HFF-Myc (cell line): Measurements from ENCODE around the gene HOXA3.
A peak's percentile ranks its signal among the peaks of the same experiment; 100 is the strongest.

Source experiments
- DNase-seq: peaks from one replicate; pipeline ENCODE4 v3.0.0-alpha.2; 2011; ENCODE audit warnings: low read depth; ENCODE audit errors: extremely low read depth
- H3K4me3 ChIP-seq: replicated peaks from 2 replicates; pipeline ENCODE4 v1.5.1; 2011; ENCODE audit warnings: low read depth, mild to moderate bottlenecking, control low read depth, low read length
- TF ChIP-seq, protein P1 (sequence below): IDR thresholded peaks from 2 replicates; pipeline ENCODE4 v1.5.1; 2012; ENCODE audit warnings: mild to moderate bottlenecking, low read depth, low read length, control low read depth; ENCODE audit errors: missing control alignments

HOXA3 gene

DNA sequence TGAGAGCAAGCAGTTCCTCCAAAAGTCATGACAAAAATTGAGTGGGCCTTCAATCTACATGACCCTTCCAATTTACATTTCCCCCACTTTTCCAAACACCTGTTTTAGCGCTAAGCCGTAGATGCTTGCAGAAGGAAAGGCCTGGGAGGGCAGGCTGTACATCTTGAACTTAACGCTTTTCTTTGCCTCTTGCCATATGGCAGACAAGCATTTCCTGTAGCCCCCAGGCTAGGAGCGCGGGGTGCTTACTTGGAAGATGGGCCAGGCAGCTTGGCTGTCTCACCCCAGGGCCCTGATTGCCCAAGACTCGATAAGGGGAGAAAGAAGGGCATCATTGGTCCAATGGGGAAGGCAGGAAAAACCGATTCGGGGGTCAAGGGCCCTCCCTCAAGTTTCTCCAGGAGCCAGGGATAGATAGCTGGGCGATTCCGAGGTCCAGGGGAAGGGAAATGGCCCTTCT is 20.0 kb upstream of the HOXA3 start:
- TF ChIP-seq, protein P1, sequence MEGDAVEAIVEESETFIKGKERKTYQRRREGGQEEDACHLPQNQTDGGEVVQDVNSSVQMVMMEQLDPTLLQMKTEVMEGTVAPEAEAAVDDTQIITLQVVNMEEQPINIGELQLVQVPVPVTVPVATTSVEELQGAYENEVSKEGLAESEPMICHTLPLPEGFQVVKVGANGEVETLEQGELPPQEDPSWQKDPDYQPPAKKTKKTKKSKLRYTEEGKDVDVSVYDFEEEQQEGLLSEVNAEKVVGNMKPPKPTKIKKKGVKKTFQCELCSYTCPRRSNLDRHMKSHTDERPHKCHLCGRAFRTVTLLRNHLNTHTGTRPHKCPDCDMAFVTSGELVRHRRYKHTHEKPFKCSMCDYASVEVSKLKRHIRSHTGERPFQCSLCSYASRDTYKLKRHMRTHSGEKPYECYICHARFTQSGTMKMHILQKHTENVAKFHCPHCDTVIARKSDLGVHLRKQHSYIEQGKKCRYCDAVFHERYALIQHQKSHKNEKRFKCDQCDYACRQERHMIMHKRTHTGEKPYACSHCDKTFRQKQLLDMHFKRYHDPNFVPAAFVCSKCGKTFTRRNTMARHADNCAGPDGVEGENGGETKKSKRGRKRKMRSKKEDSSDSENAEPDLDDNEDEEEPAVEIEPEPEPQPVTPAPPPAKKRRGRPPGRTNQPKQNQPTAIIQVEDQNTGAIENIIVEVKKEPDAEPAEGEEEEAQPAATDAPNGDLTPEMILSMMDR: no peak
- H3K4me3 ChIP-seq: peak overlapping the region; percentile 83
- DNase-seq: no peak

DNA sequence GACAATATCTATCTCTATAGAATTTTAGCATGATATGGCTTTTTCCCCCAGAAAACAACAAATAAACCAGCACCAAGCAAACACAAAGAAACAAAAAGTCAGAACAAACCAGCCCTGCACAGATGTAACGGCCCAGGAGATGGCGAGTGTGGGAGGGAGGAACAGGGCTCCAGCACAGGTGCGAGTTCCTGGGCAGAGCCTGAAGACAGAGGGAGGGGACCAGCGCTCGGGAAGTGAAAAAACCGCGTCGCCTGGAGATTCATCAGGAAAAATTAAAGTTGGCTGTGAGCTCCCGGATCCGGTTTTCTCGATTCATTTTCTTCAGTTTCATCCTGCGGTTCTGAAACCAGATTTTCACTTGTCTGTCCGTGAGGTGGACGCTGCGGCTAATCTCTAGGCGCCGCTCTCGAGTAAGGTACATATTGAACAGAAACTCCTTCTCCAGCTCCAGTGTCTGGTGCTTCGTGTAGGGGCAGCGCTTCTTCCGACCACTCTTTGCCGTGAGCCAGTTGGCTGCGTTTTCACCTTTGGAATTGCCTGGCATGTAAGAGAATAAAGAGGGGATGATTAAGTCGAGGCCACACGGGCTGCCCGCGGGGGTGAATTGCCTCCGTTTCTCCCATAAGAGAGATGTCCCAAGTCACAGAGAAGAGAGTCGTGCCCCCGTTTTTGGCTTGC is 19.4 kb upstream of the HOXA3 start:
- TF ChIP-seq, protein P1: no peak
- H3K4me3 ChIP-seq: peak overlapping the region; percentile 83
- DNase-seq: no peak

DNA sequence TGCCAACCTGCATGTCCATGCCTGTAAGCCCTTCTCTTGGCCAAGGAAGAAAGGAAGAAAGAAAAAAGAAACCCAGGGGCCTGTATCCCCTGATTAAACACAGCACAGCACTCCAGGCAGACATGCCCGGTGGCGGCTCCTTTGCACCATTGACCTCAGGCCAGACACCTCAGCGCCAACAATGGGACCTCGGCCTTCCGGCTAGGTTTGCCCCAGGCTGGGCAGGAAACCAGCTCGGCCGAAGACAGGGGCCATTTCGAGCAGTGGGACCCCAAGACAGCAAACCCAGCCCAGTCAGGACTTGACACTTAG is 18.9 kb upstream of the HOXA3 start:
- TF ChIP-seq, protein P1: no peak
- peak overlapping the region; percentile 83 for H3K4me3 ChIP-seq
- no peak for DNase-seq

DNA sequence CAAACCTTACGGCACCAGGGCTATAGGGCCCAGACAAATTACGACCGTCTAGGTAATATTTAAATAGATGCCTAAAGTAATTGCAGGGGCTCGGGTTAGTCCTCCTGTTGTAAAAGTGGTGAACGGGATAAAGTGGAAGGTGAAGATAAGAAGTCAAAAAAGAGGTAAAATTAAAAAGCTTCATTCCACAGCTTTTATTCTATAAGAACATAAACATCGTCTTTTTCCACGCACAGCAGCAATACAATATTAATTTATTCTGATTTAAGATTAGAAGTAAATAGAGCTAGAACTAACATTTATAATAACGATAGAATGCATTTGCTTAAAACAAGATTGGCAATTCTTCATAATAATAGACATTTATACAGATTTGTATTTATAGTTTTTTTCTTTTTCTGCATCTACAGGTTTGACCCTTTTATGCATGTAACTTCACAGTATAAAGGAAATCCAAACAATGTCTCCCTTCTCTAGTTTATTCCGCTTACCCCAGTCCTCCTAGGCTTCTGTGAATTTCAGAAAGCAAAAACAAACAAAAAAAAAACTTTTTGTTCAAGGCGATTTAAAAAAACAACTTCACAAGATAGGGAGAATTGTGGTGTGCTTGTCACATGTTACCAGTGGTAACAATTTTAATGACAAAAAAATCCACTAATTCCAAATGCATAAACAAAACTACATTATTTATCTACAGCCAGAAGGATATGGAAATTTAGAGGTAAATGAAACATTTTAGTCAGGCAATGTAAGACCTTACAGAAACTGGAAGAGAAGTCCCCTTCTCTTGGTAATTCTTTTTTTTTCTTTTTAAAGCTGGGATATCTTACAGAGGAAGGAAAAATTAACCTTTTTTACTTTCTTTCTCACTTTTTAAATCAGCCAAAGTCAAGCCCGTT is 18.3 kb upstream of the HOXA3 start:
- DNase-seq: no peak
- peak overlapping the region; percentile 83 for H3K4me3 ChIP-seq
- TF ChIP-seq, protein P1: no peak

DNA sequence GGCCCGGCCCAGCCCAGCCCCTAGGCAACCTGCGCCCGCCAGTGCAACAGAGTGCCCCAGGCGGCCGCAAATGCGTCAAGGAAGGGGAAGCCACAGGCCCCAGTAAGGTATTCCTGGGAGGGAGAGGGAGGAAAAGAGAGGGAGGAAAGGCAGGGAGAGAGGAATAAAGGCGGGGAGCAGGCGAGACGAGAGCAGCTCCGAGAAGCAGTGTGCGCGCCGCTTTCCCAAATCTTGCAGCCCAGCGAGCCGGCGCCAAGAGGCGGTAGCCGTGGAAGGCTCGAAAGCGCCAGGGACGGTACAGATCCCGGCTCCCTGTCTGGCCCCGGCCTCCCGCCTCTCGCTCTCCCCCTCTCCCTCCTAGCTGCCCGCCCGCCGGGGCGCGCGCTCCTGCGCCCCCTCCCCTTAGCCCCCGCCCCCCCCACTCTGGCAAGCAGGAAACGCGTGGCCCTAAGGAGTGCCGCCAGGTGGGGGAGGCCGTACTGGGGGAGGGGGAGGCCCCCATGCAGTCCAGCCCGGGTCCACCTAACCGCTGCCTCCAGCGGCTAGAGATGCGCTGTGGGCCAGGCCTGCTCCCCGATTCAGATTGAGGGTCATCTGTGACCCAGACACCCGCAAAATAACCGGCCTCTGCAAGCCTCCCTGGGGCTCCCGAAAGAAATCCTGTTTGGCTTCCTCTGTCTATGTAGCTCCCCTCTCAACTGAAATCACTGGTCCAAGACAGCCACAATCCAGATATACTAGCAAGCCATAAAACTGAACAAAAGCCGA is 17.5 kb upstream of the HOXA3 start:
- peak overlapping the region; percentile 83 for H3K4me3 ChIP-seq
- TF ChIP-seq, protein P1: no peak
- no peak for DNase-seq

DNA sequence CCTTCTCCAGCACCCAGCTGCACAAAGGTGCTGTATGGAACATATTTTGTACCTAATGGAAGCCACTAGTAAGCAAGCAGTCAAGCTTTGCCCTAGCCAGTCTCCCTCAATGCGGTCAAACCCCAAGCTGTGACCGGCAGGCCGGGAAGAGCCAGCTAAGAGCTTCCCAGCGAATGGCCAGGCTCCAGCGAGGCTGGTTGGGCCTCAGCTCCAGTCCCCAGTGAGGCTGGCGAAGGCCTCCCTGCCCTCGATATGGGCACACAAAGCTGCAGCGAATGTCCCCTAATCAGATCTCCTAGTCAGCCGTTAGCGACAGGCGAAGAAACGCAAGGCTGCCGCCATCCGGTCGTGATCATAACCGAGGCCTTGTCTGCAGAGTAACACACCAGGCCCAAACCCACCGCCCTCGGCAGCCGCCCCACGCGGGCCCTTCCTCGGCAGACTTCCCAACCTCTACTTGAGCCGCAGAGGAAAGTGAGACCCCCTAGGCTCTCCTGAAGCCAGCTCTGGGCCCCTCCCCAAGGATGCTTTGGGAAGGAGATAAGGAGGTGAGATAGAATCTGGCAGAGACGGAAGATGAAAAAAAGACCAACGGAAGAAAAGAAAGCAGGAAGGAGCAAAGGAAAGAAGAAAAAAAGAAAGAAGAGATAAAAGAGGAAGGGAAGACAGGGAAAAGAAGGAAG is 16.0 kb upstream of the HOXA3 start:
- no peak for DNase-seq
- TF ChIP-seq, protein P1: no peak
- H3K4me3 ChIP-seq: peak overlapping the region; percentile 83
